Measurements from ENCODE around the gene TRIM7.
"Not testable (repeated sequence)": the region's sequence is repeated elsewhere in the genome, so short reads cannot be mapped to it uniquely, and the experiment has no call there.

TRIM7 gene

DNA sequence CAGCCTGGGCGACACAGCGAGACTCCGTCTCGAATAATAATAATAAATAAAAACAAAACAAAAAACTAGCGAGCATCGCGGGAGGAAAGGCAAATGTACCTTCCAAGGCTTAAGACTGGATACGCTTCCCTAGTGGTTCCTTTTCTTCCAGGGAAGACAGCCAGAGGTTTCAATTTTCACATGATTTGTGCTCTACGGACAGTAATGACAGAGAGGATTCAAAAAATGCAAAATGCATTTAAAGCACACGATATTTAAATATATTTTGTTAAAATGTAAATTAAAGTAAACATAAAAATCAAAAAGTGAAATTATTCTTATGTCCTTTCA lies 13.8 kb upstream of the TRIM7 start:
- DNase-seq (ENCODE audit: low read depth) = no peak
- H3K4me3 ChIP-seq (ENCODE audit: low read depth, low read length) = peak overlapping the region; percentile 48
- TF ChIP-seq, protein P1, sequence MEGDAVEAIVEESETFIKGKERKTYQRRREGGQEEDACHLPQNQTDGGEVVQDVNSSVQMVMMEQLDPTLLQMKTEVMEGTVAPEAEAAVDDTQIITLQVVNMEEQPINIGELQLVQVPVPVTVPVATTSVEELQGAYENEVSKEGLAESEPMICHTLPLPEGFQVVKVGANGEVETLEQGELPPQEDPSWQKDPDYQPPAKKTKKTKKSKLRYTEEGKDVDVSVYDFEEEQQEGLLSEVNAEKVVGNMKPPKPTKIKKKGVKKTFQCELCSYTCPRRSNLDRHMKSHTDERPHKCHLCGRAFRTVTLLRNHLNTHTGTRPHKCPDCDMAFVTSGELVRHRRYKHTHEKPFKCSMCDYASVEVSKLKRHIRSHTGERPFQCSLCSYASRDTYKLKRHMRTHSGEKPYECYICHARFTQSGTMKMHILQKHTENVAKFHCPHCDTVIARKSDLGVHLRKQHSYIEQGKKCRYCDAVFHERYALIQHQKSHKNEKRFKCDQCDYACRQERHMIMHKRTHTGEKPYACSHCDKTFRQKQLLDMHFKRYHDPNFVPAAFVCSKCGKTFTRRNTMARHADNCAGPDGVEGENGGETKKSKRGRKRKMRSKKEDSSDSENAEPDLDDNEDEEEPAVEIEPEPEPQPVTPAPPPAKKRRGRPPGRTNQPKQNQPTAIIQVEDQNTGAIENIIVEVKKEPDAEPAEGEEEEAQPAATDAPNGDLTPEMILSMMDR (conservative IDR thresholded peaks at IDR 0.05; ENCODE audit: low read depth, low read length) = no peak

DNA sequence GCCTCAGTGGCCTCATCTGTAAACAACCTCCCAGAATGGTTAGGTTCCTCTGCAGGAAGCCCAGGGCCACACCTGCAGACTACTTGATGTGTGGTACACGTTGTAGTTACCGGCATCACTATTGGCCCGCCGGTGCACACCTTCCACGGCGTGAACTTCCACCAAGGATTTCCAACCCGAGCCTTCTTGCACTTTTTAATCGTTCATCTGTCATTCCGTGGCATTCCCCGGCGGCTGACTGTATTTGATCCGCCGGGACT lies 12.7 kb upstream of the TRIM7 start:
- TF ChIP-seq, protein P1 (conservative IDR thresholded peaks at IDR 0.05; ENCODE audit: low read depth, low read length) = no peak
- DNase-seq (ENCODE audit: low read depth) = no peak
- peak overlapping the region; percentile 49 for H3K4me3 ChIP-seq (ENCODE audit: low read depth, low read length)

DNA sequence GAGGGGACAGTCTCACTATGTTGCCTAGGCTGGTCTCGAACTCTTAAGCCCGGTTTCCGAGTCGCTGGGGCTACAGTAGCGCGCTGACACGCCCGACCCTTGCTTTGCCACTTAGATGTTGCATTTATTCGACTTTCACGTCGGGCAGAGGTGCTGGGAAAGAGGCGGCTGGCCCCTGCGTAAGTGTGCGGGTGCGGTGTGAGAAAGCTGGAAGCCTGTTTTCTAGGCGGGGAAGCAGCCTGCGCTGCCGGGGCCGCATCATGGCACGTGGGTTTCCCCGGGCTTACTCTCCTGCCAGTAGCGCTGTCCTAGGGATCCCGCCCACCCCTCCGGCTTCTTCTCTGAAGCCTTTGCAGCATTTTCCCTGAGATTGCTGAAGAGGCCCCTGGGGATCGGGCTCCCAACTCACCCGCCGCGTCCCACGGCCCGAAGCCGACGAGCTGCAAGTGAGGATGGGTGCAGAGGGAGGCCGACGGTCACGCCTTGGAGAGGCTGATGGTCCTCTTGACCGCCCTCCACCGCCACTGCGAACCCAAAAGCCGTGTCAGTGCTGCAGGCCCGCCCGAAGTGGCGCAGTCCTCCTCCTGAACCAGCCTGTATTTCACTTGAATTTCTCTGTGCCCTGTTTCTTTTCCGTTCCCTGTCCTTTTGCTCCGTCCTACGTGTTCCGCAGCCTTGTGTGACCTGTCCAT lies 12.3 kb upstream of the TRIM7 start:
- DNase-seq (ENCODE audit: low read depth) = peak; percentile 60
- TF ChIP-seq, protein P1 (conservative IDR thresholded peaks at IDR 0.05; ENCODE audit: low read depth, low read length) = peak; percentile 5
- H3K4me3 ChIP-seq (ENCODE audit: low read depth, low read length) = peak overlapping the region; percentile 49

DNA sequence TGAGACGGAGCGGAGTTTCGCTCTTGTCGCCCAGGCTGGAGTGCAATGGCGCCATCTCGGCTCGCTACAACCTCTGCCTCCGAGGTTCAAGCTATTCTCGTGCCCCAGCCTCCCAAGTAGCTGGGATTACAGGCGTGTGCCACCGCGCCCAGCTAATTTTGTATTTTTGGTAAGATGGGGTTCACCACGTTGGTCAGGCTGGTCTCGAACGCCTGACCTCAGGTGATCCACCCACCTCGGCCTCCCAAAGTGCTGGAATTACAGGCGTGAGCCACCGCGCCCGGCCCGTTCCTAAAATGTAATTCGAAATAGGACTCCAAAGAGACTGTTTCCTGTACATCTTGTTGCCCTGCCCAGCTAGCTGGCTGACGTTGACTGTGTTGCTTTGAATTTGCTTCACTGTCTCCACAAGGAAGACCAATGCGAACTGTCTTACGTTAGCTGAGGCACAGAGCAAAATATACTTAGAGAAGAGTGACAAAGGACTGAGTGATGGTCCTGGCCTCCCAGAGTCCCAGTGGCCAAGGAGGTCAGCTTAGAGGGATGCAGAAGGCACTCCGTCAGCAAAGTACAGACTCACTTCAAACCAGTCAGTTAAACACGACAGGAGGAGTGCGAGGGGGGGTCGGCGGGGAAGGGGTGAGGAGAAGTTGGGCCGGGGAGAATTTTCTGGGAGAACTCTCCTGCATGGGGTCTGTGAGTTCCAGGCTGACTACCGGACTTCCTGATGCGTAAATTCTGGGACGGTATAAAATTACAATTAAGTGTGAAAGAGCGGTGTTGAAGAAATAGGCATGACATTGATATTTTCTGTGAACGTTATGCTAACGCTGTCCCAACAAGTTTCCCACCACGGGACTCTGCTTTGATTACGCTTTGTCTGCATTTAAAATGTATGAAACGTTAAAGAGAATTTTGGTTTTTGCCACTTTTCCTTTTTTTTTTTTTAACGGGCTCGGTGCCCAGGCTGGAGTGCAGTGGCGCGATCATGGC lies 11.3 kb upstream of the TRIM7 start:
- TF ChIP-seq, protein P1 (conservative IDR thresholded peaks at IDR 0.05; ENCODE audit: low read depth, low read length) = no peak
- no peak for DNase-seq (ENCODE audit: low read depth)

DNA sequence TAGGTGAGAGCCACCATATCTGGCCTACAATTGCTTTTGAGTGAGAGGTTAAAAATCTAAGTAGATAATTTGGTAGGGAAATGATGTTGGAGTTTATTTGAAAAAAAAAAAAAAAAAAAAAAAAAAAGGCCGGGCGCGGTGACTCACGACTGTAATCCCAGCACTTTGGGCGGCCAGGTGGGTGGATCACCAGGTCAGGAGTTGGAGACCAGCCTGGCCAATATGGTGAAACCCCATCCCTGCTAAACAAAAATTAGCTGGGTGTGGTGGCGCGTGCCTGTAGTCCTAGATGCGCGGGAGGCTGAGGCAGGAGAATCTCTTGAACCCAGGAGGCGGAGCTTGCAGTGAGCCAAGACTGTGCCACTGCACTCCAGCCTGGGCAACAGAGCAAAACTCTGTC lies 9.3 kb upstream of the TRIM7 start:
- not testable (repeated sequence) for DNase-seq (ENCODE audit: low read depth); H3K4me3 ChIP-seq (ENCODE audit: low read depth, low read length)

More for the DNA sequence above, 11.3 kb upstream of the TRIM7 start:
- no peak overlapping the region for H3K4me3 ChIP-seq (ENCODE audit: low read depth, low read length)

DNA sequence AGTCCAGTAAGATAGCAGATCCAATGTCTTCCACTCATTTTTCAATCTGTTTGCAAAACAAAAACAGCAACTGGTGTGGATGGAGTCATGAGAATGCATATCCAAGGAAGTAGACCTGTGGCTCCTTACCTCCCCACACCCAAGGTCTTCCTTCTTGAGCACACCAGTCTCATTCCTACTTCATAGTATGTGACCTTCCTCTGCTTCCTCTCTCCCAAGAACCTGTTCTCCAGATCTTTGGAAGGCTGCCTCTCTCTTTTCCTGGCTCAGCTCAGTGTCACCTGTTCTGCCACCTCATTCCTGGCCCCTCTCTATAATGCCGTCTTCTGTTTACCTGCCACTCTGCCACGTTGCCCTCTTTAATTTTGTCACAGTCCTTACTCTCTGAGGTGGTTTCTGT lies 7.9 kb upstream of the TRIM7 start:
- TF ChIP-seq, protein P1 (conservative IDR thresholded peaks at IDR 0.05; ENCODE audit: low read depth, low read length) = no peak
- H3K4me3 ChIP-seq (ENCODE audit: low read depth, low read length) = no peak overlapping the region
- no peak for DNase-seq (ENCODE audit: low read depth)

DNA sequence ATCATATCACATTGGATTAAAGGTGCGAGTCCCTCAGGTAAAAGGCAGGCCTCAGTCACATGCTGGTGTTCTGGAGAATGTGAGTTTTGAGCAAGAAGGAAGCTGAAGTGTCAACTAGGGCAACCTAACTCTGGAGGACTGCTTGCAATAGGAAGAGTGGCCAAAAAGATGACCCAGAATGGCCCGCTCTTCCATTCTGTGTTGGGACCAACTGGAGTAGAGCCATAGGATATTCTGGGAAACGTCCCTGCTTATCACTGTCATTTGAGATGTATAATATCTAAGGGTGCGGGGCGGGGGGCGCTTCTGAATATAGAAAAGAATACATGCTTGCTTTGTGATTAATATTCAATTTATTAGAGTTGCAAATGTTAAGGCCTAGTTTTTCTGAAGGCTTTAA lies 7.1 kb upstream of the TRIM7 start:
- DNase-seq (ENCODE audit: low read depth) = no peak
- TF ChIP-seq, protein P1 (conservative IDR thresholded peaks at IDR 0.05; ENCODE audit: low read depth, low read length) = no peak

More for the DNA sequence above, 7.1 kb upstream of the TRIM7 start:
- no peak overlapping the region for H3K4me3 ChIP-seq (ENCODE audit: low read depth, low read length)
